Memory B cell (primary cell): ENCODE measurements around the gene FAXC.

ENCODE experiments used
- ATAC-seq: fragments of 150-1000 bp; cut with Tn5 transposase; 2 replicates; pipeline ENCODE4 v1.10.0; 2021; ENCODE audit warnings: low read depth, mild to moderate bottlenecking, moderate library complexity
- DNase-seq, 2 donors: peaks; one replicate each; pipeline ENCODE4 v3.0.0; 2022; ENCODE audit warnings: low spot score in 2 of 2
- H3K27ac Mint-ChIP-seq: one replicate; pipeline ENCODE4 v1.8.0; 2022; ENCODE audit warnings: mild to moderate bottlenecking, moderate library complexity, mixed read lengths
- H3K27me3 Mint-ChIP-seq: one replicate; pipeline ENCODE4 v1.8.0; 2022; ENCODE audit warnings: mixed read lengths
- H3K36me3 Mint-ChIP-seq: one replicate; pipeline ENCODE4 v1.8.0; 2022; ENCODE audit warnings: mild to moderate bottlenecking, mixed read lengths
- H3K4me1 Mint-ChIP-seq: one replicate; pipeline ENCODE4 v1.8.0; 2022; ENCODE audit warnings: mixed read lengths
- H3K4me3 Mint-ChIP-seq: one replicate; pipeline ENCODE4 v1.8.0; 2022; ENCODE audit warnings: mild to moderate bottlenecking, moderate library complexity, mixed read lengths
- H3K9me3 Mint-ChIP-seq: one replicate; pipeline ENCODE4 v1.8.0; 2022; ENCODE audit warnings: mixed read lengths

FAXC gene

GRCh38 chr6:99349171-99350141 lies at the start of gene FAXC:
FAXC (minus strand) TSS chr6:99349674; CDS start chr6:99349372, 302 bp downstream.
- Mint-ChIP-seq H3K36me3 (no peaks in the 10 kb centered on the region), H3K4me3 (peak within 1 kb of the TSS; percentile 41), H3K9me3 (no peaks in the 10 kb centered on the region), H3K27me3 (peaks cover 19% of the 10 kb centered on the region), H3K27ac (no peak within 1 kb of the TSS), H3K4me1 (no peaks in the 10 kb centered on the region)
- ATAC-seq (peak; percentile 37), DNase-seq (peak in 1 of 2 donors; percentile 14)

- Mint-ChIP-seq H3K36me3 (peaks cover 14% of the 10 kb centered on the region), H3K4me1 (peaks cover 7% of the 10 kb centered on the region), H3K9me3 (no peaks in the 10 kb centered on the region), H3K27me3 (no peaks in the 10 kb centered on the region), H3K27ac (peak overlapping the region; percentile 35), H3K4me3 (no peak overlapping the region)
- DNase-seq (no peak), ATAC-seq (no peak)
Measured at GRCh38 chr6:99397287-99397686, 47.8 kb upstream of the FAXC start.

- Mint-ChIP-seq H3K27ac (peak within 1 kb of the TSS; percentile 82), H3K36me3 (no peaks in the 10 kb centered on the region), H3K4me1 (peaks cover 7% of the 10 kb centered on the region), H3K27me3 (no peaks in the 10 kb centered on the region), H3K9me3 (no peaks in the 10 kb centered on the region), H3K4me3 (peak within 1 kb of the TSS; percentile 94)
- ATAC-seq: peak; percentile 71
- peak; percentile 57 to 72 for DNase-seq
Measured at GRCh38 chr6:99393698-99394531, 44.4 kb upstream of the FAXC start, which contains the start of gene COQ3. COQ3 (minus strand) TSS chr6:99394195; CDS start chr6:99394179, 16 bp downstream.

DNA sequence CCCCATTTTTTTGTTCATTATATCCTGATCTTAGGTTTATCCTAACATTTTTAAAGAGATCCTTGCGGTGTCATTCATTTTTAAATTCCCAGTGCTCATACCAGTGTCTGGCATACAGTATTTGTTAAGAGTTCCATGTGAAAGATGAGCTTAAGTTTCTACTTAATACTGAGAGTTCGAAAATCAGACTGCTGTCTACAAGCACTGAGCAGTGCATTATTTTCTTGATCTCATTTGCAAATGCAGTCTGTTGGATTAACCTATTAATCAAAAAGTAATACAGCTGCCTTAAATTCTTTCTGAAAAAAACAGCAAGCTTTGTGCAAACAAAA lies 43.9 kb upstream of the FAXC start:
- ATAC-seq: peak; percentile 16
- H3K36me3 Mint-ChIP-seq: no peaks in the 10 kb centered on the region
- peak overlapping the region; percentile 94 for H3K4me3 Mint-ChIP-seq
- peaks cover 7% of the 10 kb centered on the region for H3K4me1 Mint-ChIP-seq
- peak overlapping the region; percentile 82 for H3K27ac Mint-ChIP-seq
- no peaks in the 10 kb centered on the region for H3K9me3 Mint-ChIP-seq
- no peaks in the 10 kb centered on the region for H3K27me3 Mint-ChIP-seq
- DNase-seq: no peak

- H3K4me3 Mint-ChIP-seq: no peak overlapping the region
Measured at GRCh38 chr6:99390896-99391295, 41.4 kb upstream of the FAXC start.

GRCh38 chr6:99384507-99384906 lies 35.0 kb upstream of the FAXC start:
- ATAC-seq: no peak
- no peak for DNase-seq
- H3K9me3 Mint-ChIP-seq: no peaks in the 10 kb centered on the region
- H3K36me3 Mint-ChIP-seq: peaks cover 8% of the 10 kb centered on the region
- H3K27me3 Mint-ChIP-seq: no peaks in the 10 kb centered on the region
- H3K4me3 Mint-ChIP-seq: no peak overlapping the region
- H3K4me1 Mint-ChIP-seq: no peaks in the 10 kb centered on the region
- H3K27ac Mint-ChIP-seq: no peak overlapping the region

More at GRCh38 chr6:99390896-99391295, 41.4 kb upstream of the FAXC start:
- H3K36me3 Mint-ChIP-seq: no peaks in the 10 kb centered on the region
- no peak overlapping the region for H3K27ac Mint-ChIP-seq
- DNase-seq: no peak
- no peak for ATAC-seq
- peaks cover 7% of the 10 kb centered on the region for H3K4me1 Mint-ChIP-seq
- H3K9me3 Mint-ChIP-seq: no peaks in the 10 kb centered on the region
- H3K27me3 Mint-ChIP-seq: no peaks in the 10 kb centered on the region

GRCh38 chr6:99378636-99379035 lies 29.2 kb upstream of the FAXC start:
- ATAC-seq: no peak

DNA sequence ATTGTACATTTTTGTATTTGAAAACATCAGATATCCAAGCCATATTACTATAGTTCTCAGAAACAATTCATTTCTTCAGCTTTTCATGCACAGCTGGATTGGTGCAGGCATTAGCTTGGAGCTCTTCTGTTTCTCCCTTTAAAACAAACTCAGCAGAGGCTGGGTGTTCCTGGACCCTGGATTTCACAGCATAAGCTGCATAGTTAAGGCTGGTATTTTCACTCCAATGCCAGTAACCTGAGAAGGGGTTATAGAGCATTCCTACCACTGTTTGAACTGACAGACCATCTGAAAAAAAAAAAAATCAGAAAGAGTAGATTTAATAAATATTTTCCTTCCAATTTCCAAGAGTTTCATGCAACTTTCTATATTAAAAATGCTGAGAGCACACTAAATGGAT lies 20.1 kb upstream of the FAXC start:
- Mint-ChIP-seq H3K9me3 (no peaks in the 10 kb centered on the region), H3K27me3 (no peaks in the 10 kb centered on the region), H3K4me3 (no peak overlapping the region), H3K27ac (no peak overlapping the region), H3K36me3 (peaks cover 3% of the 10 kb centered on the region), H3K4me1 (no peaks in the 10 kb centered on the region)
- no peak for DNase-seq
- no peak for ATAC-seq

More at GRCh38 chr6:99378636-99379035, 29.2 kb upstream of the FAXC start:
- Mint-ChIP-seq H3K9me3 (no peaks in the 10 kb centered on the region), H3K36me3 (peaks cover 14% of the 10 kb centered on the region), H3K4me1 (no peaks in the 10 kb centered on the region), H3K27me3 (no peaks in the 10 kb centered on the region), H3K27ac (no peak overlapping the region), H3K4me3 (no peak overlapping the region)
- DNase-seq: no peak

DNA sequence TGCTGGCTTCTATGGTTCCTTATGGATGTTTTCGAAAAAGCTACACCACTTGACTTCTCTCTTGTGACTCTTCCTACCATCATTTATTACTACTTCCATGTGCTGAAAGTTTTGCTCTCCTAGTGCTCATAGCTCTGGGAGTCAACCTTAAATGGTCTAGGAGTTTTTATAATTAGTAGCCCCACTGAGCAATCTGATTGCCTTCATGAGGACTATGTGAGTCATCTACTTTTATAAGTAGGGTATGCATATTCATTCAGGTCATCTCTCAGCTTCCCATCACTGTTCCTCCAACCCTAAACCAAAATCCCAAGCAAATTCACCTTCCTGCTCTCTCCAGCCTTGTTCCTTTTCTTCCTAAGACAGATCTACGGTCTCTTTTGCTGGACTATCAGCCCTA lies 17.4 kb upstream of the FAXC start:
- ATAC-seq (no peak), DNase-seq (no peak)
- Mint-ChIP-seq H3K27ac (no peak overlapping the region), H3K27me3 (peaks cover 5% of the 10 kb centered on the region), H3K4me1 (peaks cover 2% of the 10 kb centered on the region), H3K9me3 (no peaks in the 10 kb centered on the region), H3K4me3 (no peak overlapping the region), H3K36me3 (peaks cover 3% of the 10 kb centered on the region)

- peaks cover 2% of the 10 kb centered on the region for H3K4me1 Mint-ChIP-seq
- peaks cover 13% of the 10 kb centered on the region for H3K27me3 Mint-ChIP-seq
- no peaks in the 10 kb centered on the region for H3K36me3 Mint-ChIP-seq
- H3K9me3 Mint-ChIP-seq: no peaks in the 10 kb centered on the region
- no peak for DNase-seq
- no peak overlapping the region for H3K27ac Mint-ChIP-seq
- no peak overlapping the region for H3K4me3 Mint-ChIP-seq
- no peak for ATAC-seq
Measured at GRCh38 chr6:99364026-99364425, 14.6 kb upstream of the FAXC start.

DNA sequence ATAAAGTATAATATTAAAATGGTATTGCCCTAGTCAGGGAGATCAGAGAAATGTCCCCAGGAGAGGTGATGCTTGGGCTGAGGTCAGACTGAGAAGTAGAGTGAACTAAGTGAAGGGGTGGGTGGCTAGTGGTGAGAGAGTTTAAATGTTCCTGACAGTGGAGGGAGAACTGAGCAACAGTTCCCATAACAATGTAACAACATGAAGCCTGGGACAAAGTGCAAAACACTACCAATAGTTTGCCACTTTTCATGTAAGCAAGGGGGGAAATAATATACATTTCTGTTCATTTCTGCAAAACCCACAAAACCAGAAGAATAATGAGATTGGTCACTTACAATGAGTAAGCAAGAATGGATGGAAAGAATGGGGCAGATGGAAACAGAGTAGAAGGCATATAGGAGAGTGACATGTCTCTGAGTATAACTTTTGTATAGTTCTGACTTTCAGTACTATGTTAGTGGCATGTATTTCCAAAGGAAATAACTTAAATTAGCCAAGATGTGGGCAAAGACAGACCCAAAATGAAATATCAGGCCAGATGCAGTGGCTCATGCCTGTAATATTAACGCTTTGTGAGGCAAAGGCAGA lies 13.3 kb upstream of the FAXC start:
- Mint-ChIP-seq H3K4me3 (no peak overlapping the region), H3K36me3 (no peaks in the 10 kb centered on the region), H3K27me3 (peaks cover 13% of the 10 kb centered on the region), H3K27ac (no peak overlapping the region), H3K9me3 (no peaks in the 10 kb centered on the region), H3K4me1 (peaks cover 2% of the 10 kb centered on the region)
- no peak for ATAC-seq
- no peak for DNase-seq

DNA sequence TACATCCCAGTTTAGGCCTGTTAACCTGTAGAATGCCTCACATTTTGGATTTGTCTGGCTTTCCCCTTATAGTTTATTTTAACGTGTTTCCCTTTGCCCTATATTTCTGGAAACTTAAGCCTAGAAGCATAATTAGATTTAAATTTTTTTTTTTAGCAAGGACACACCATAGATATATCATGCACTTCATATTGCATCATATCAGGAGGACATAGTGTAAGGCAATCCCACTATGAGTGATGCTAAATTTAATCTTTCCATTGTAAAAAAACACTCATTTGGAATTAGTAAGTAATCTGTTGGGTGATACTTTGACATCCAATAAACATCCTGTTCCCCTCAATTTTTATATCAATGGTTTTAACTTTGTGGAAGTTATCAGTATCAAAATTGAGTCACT lies 10.3 kb upstream of the FAXC start:
- Mint-ChIP-seq H3K9me3 (no peaks in the 10 kb centered on the region), H3K36me3 (no peaks in the 10 kb centered on the region)

DNA sequence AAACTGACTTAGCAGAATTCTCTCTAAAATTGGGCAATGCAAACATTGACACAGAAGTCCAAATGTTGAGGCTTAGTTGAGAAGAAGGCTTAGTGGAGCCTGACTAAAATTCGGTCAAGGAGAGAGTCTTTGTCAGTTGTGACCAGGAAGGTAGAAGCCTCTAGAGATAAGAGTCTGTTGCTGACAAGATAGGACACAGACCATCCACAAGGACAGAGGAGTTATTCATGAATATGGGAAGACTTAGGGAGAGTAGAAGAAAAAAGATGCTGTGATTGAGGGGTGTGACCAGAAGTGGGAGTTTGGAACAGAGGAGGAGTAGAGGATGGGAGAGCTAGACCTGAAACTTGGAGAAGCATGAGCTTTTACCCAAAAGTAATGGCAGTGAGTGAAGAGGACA lies 7.2 kb upstream of the FAXC start:
- Mint-ChIP-seq H3K27ac (no peak overlapping the region), H3K9me3 (no peaks in the 10 kb centered on the region), H3K4me3 (no peak overlapping the region), H3K36me3 (no peaks in the 10 kb centered on the region), H3K27me3 (peaks cover 23% of the 10 kb centered on the region), H3K4me1 (no peaks in the 10 kb centered on the region)
- no peak for DNase-seq
- no peak for ATAC-seq

More for the DNA sequence above, 10.3 kb upstream of the FAXC start:
- peaks cover 2% of the 10 kb centered on the region for H3K4me1 Mint-ChIP-seq
- no peak overlapping the region for H3K27ac Mint-ChIP-seq
- no peak overlapping the region for H3K4me3 Mint-ChIP-seq
- ATAC-seq (no peak), DNase-seq (no peak)
- peaks cover 22% of the 10 kb centered on the region for H3K27me3 Mint-ChIP-seq

DNA sequence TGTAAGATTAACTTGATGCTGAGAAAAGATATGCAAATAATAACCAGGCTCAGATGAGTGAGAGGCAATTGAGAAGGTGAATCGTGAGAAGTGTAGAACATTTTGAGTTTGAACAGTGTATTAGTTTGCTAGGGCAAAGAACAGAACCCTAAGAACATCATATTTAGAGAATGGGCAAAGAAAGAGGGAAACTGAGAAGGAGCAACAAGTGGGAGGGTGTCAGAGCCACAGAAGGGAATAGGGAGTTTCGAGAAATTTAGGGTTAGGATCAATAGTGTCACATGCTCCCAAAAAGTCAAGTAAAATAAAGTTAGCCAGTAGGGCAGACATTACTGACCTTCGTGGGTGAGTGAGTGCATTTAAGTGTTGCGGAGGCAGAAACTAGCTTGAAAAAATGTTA lies 5.5 kb upstream of the FAXC start:
- H3K27me3 Mint-ChIP-seq: peaks cover 22% of the 10 kb centered on the region
- ATAC-seq (no peak), DNase-seq (no peak)
- H3K27ac Mint-ChIP-seq: no peak overlapping the region
- H3K4me3 Mint-ChIP-seq: no peak overlapping the region
- no peaks in the 10 kb centered on the region for H3K4me1 Mint-ChIP-seq
- no peaks in the 10 kb centered on the region for H3K9me3 Mint-ChIP-seq
- no peaks in the 10 kb centered on the region for H3K36me3 Mint-ChIP-seq
